ENCODE data around the gene ALDH4A1. TPM values are rescaled to one million over a fixed set of nuclear protein-coding genes. Genes with fewer than 3 reads are reported as not detected.
A peak's percentile ranks its signal among the peaks of the same experiment; 100 is the strongest.

The ALDH4A1 gene
- total and polyA plus RNA-seq, 9 of the 15 experiments (the other 6 are each of a cell fraction or from before 2014, with no cell fraction given), result 0.27 to 31.4 (median 16.6) TPM

DNA sequence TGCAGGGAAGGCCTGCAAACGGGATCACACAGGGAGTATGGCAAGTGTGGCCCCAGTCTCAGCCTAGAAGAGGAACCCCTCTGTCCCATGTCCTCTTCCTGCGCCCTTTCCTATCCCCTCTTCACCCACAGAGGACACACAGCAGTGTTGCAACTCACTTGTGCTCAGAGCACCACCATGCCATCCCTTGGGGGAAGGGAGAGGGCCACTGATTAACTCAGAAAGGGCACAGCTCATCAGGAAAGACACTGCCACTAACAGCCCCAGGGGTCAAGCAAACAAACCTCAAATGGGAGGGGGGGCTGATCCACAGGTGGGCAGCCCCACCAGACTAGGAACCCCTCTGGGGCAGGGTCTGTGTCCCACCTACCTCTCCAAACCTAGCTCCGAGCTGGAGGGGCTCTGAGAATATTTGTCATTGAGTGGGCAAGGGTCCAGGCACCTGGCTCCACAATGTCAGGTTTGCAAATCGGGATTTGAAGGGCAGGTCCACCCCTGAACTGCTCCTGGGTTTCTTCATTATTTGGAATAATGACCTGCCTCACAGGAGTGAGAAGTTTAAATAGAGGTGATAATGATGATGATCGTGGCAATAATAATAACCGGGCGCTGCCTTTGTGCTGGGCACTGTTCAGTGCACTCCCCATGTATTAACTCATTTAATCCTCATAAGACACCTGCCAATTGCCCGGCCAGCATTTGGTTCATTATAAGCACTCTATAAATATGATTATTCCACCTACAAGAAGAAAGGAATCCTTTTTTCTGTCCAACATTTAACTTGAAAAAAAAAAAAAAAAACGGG, 1.0 kb downstream of the ALDH4A1 start:
- TF ChIP-seq, protein P1, sequence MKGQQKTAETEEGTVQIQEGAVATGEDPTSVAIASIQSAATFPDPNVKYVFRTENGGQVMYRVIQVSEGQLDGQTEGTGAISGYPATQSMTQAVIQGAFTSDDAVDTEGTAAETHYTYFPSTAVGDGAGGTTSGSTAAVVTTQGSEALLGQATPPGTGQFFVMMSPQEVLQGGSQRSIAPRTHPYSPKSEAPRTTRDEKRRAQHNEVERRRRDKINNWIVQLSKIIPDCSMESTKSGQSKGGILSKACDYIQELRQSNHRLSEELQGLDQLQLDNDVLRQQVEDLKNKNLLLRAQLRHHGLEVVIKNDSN (CRISPR knock-in tag; IDR thresholded peaks at IDR 0.05), result peak; percentile 40; the same call in 1 of the 2 replicates
- no peak for TF ChIP-seq ETV6 (IDR thresholded peaks at IDR 0.05; ENCODE audit: borderline replicate concordance in 1 of 2, low read depth in 2 of 2, low read length in 1 of 2)
- no peak for TF ChIP-seq ETV6 (CRISPR knock-in tag; IDR thresholded peaks at IDR 0.05; ENCODE audit: borderline replicate concordance)
- 0 out of 2 replicates have a peak, but pooled peaks have one; percentile 14 for TF ChIP-seq SPI1 (IDR thresholded peaks at IDR 0.05; ENCODE audit: borderline replicate concordance, low read depth, low read length)
- TF ChIP-seq, protein P2, sequence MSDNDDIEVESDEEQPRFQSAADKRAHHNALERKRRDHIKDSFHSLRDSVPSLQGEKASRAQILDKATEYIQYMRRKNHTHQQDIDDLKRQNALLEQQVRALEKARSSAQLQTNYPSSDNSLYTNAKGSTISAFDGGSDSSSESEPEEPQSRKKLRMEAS (CRISPR knock-in tag; IDR thresholded peaks at IDR 0.05), result 0 out of 2 replicates have a peak, but pooled peaks have one; percentile 15
- H3K9me3 ChIP-seq (replicated peaks; ENCODE audit: control insufficient read depth, insufficient read depth, low read depth, low read length), result no peaks in the 10 kb centered on the region
- peaks cover 11% of the 10 kb centered on the region; the same call in 1 of the 3 replicates for H3K79me2 ChIP-seq (ENCODE audit: control insufficient read depth, insufficient read depth, low read length)
- H3K9me1 ChIP-seq (ENCODE audit: control insufficient read depth, insufficient read depth, low read length), result no peaks in the 10 kb centered on the region
- no peak for FAIRE-seq
- H4K20me1 ChIP-seq (replicated peaks; ENCODE audit: control insufficient read depth, insufficient read depth, low read length), result 0 out of 2 replicates have a peak, but pooled peaks cover 8% of the 10 kb centered on the region
- 0 out of 3 replicates have a peak, but pooled peaks cover 4% of the 10 kb centered on the region for H3K36me3 ChIP-seq (ENCODE audit: control insufficient read depth, insufficient read depth, low read length)
- intact Hi-C loops (cut with micrococcal nuclease) (loop anchor here (10.0 kb wide), 1 partner anchor 753 kb away; no protein-coding TSS in a partner anchor), in situ Hi-C loops (cut with MboI) (loop anchor here (10.0 kb wide), 1 partner anchor 323 kb away; no protein-coding TSS in a partner anchor)
- no peak overlapping the region for H3K27ac ChIP-seq (ENCODE audit: extremely low read depth, low read depth, low read length)
- H3K4me1 ChIP-seq (replicated peaks in 1 of 2; ENCODE audit: control insufficient read depth in 2 of 2, insufficient read depth in 2 of 2, low read length in 2 of 2), result peaks cover 19 to 24% of the 10 kb centered on the region in 2 experiments
- DNase-seq (ENCODE audit: extremely low read depth in 1 of 4, low spot score in 3 of 4), result no peak
- H3K4me3 ChIP-seq, result peak overlapping the region; percentile 77
- H3K27me3 ChIP-seq (ENCODE audit: control insufficient read depth in 2 of 2, insufficient read depth in 2 of 2, low read length in 2 of 2), result no peaks in the 10 kb centered on the region
- no peak overlapping the region for H2AFZ ChIP-seq (ENCODE audit: low read depth, low read length)
- POLR2A ChIA-PET, result interaction anchor here (0.7 kb wide), 2 partner anchors 14 to 23 kb away, joined by 3 to 4 read pairs; no protein-coding TSS in a partner anchor
- WGBS (ENCODE audit: insufficient coverage, low coverage, missing lambda C conversion rate), result 33% methylated on average over 9 of the region's 9 CpGs
- H3K4me2 ChIP-seq (ENCODE audit: insufficient read depth, low read length), result peak overlapping the region; percentile 80; the same call in 1 of the 2 replicates
- CTCF ChIA-PET (ENCODE audit: low intra/inter-chr PET ratio), result no interaction called here
- BruUV-seq (replicated peaks), result TSS peak; percentile 49
- no peak for ATAC-seq
- H3K9ac ChIP-seq (ENCODE audit: insufficient read depth in 1 of 2, low read depth in 2 of 2, low read length in 2 of 2), result peak overlapping the region; percentile 89; a peak in 2 of 4 replicates
